Hair follicular keratinocyte (primary cell): Measurements from ENCODE around the gene KRTAP5-5. TPM values are rescaled to one million over a fixed set of nuclear protein-coding genes. Genes with fewer than 3 reads are reported as not detected.

Experiments
- total RNA-seq: library from RNA; depleted of rRNA; stranded (reverse); fragments of >200 nt; gene quantifications from 2 replicates; pipeline ENCODE4 v1.2.3, GENCODE V29; 2015

KRTAP5-5 gene, protein sequence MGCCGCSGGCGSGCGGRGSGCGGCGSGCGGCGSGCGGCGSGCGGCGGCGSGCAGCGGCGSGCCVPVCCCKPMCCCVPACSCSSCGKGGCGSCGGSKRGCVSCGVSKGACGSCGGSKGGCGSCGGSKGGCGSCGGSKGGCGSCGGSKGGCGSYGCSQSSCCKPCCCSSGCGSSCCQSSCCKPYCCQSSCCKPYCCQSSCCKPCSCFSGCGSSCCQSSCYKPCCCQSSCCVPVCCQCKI
- total RNA-seq = not detected in 2 replicates

DNA sequence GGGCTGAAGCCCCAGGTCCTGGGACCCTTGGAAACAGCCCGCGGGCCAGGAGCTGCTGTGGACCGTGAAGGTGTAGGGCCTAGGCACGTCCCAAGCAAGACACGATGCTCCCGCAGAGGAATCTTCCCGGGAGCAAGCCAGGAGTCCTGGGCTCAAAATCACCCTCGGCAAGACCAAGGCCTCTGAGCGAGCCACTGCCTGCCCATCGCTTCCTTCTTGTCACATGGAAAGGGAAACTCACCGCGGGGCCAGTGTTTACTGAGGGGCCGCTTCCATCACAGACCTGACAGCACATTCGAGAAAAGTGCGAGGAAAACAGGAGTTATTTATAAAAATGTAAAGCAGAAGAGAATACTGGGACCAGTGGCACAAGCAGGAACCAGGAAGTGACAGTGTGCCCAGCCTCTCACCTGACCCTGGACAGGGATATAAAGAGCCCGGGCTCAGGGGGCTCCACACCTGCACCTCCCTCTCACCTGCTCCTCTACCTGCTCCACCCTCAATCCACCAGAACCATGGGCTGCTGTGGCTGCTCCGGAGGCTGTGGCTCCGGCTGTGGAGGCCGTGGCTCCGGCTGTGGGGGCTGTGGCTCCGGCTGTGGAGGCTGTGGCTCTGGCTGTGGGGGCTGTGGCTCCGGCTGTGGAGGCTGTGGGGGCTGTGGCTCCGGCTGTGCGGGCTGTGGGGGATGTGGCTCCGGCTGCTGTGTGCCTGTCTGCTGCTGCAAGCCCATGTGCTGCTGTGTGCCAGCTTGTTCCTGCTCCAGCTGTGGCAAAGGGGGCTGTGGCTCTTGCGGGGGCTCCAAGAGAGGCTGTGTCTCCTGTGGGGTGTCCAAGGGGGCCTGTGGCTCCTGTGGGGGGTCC, at the start of gene KRTAP5-5:
Gene KRTAP5-5 (plus strand): TSS at position 450 of the 860 bp plus-strand sequence. CDS start 66 bp downstream, at position 516.

DNA sequence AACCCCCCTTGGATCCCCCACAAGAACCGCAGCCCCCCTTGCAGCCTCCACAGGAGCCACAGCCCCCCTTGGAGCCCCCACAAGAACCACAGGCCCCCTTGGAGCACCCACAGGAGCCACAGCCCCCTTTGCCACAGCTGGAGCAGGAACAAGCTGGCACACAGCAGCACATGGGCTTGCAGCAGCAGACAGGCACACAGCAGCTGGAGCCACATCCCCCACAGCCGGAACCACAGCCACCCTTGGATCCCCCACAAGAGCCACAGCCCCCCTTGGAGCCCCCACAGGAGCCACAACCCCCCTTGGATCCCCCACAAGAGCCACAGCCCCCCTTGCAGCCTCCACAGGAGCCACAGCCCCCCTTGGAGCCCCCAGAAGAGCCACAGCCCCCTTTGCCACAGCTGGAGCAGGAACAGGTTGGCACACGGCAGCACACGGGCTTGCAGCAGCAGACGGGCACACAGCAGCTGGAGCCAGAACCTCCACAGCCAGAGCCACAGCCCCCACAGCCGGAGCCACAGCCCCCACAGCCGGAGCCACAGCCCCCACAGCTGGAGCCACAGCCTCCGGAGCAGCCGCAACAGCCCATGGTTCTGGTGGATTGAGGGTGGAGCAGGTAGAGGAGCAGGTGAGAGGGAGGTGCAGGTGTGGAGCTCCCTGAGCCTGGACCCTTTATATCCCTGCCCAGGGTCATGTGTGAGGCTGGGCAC, 44.8 kb upstream of the KRTAP5-5 start, which contains the start of gene KRTAP5-1:
Gene KRTAP5-1 (minus strand): TSS at position 623 of the 710 bp plus-strand sequence. CDS start 34 bp downstream, at position 589.

DNA sequence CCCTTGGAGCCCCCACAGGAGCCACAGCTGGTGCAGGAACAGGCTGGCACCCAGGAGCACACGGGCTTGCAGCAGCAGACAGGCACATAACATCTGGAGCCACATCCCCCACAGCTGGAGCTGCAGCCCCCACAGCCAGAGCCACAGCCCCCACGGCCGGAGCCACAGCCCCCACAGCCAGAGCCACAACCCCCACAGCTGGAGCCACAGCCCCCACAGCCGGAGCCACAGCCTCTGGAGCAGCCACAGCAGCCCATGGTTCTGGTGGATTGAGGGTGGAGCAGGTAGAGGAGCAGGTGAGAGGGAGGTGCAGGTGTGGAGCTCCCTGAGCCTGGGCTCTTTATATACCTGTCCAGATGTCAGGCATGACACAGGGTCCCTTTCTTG, 31.6 kb upstream of the KRTAP5-5 start, which contains the start of gene KRTAP5-2:
Gene KRTAP5-2 (minus strand): TSS at position 301 of the 387 bp plus-strand sequence. CDS start 44 bp downstream, at position 257.

DNA sequence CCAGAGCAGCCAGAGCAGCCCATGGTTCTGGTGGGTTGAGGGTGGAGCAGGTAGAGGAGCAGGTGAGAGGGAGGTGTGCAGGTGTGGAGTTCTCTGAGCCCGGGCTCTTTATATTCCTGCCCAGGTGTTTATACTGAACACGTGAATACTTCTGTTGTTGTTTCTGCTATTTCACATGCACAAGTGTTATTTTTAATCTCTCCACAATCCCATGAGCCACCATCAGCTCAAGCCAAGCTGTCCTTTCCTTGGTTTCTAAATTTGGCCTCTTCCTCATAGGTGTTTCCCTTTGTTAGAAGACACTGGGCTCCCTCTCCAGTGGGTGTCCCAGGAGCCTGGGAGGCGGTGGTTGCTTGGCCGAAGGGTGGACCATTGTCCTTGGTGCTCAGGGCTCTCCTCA, 21.2 kb upstream of the KRTAP5-5 start, which contains the start of gene KRTAP5-3:
Gene KRTAP5-3 (minus strand): TSS at position 101 of the 400 bp plus-strand sequence. CDS start 78 bp downstream, at position 23.

DNA sequence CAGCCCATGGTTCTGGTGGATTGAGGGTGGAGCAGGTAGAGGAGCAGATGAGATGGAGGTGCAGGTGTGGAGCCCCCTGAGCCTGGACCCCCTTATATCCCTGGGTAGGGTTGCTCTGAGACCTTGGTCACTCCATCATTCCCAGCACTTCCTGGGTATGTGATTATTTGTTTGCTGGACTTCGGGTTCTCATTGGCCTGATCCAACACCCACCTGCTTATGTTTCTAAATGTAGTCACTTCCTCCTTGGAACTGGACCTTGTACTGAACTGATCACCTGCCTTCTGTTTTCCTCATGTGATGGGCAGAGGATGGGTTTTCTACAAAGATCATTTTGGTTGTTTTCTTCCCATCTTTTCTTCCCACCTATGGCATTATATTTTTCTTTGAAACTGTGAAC, 7.5 kb upstream of the KRTAP5-5 start, which contains the start of gene KRTAP5-4:
Gene KRTAP5-4 (minus strand): TSS at position 53 of the 400 bp plus-strand sequence. CDS start 45 bp downstream, at position 8.

Other genes with a start within 250 kb of the KRTAP5-5 start
- 0.04 and 0.23 TPM in 2 replicates for gene BRSK2, start 239.8 kb upstream of the KRTAP5-5 start, total RNA-seq
- gene MOB2, start 143.0 kb upstream of the KRTAP5-5 start, total RNA-seq = 20.0 and 32.6 TPM in 2 replicates
- gene DUSP8, start 57.5 kb upstream of the KRTAP5-5 start, total RNA-seq = 0.39 and 0.68 TPM in 2 replicates
- not detected in 2 replicates for gene KRTAP5-1, start 44.5 kb upstream of the KRTAP5-5 start, total RNA-seq
- gene KRTAP5-2, start 31.5 kb upstream of the KRTAP5-5 start, total RNA-seq = not detected in 2 replicates
- gene KRTAP5-3, start 21.3 kb upstream of the KRTAP5-5 start, total RNA-seq = not detected in 2 replicates
- not detected in 2 replicates for gene KRTAP5-4, start 7.6 kb upstream of the KRTAP5-5 start, total RNA-seq
- gene KRTAP5-6, start 67.4 kb downstream of the KRTAP5-5 start, total RNA-seq = not detected in 2 replicates
- gene IFITM10, start 120.8 kb downstream of the KRTAP5-5 start, total RNA-seq = 0.08 TPM in 1 of 2 replicates, not detected in the other
- 152 and 181 TPM in 2 replicates for gene CTSD, start 134.2 kb downstream of the KRTAP5-5 start, total RNA-seq
- 0.70 and 3.3 TPM in 2 replicates for gene SYT8, start 205.2 kb downstream of the KRTAP5-5 start, total RNA-seq
- not detected in 2 replicates for gene TNNI2, start 209.2 kb downstream of the KRTAP5-5 start, total RNA-seq
- 0.19 TPM in 1 of 2 replicates, not detected in the other for gene LSP1, start 223.3 kb downstream of the KRTAP5-5 start, total RNA-seq